ENCODE results near the gene SMCO3. TPM values are rescaled to one million over a fixed set of nuclear protein-coding genes. Genes with fewer than 3 reads are reported as not detected.

The SMCO3 gene
- total and polyA plus RNA-seq, 2 of the 13 experiments (the other 11 are each of a cell fraction or from before 2014, with no cell fraction given) = 0.29 to 0.42 TPM

GRCh38 chr12:14845350-14845750 is 31.4 kb upstream of the SMCO3 start (continued):
- TF ChIP-seq, protein P1, sequence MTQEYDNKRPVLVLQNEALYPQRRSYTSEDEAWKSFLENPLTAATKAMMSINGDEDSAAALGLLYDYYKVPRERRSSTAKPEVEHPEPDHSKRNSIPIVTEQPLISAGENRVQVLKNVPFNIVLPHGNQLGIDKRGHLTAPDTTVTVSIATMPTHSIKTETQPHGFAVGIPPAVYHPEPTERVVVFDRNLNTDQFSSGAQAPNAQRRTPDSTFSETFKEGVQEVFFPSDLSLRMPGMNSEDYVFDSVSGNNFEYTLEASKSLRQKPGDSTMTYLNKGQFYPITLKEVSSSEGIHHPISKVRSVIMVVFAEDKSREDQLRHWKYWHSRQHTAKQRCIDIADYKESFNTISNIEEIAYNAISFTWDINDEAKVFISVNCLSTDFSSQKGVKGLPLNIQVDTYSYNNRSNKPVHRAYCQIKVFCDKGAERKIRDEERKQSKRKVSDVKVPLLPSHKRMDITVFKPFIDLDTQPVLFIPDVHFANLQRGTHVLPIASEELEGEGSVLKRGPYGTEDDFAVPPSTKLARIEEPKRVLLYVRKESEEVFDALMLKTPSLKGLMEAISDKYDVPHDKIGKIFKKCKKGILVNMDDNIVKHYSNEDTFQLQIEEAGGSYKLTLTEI (CRISPR knock-in tag; conservative IDR thresholded peaks at IDR 0.05) = no peak
- TF ChIP-seq BCLAF1 (IDR thresholded peaks at IDR 0.05) (no peak), HNRNPK (IDR thresholded peaks at IDR 0.05; ENCODE audit: low read depth, low read length, poor library complexity, severe bottlenecking) (peak; percentile 65), TCF7 (IDR thresholded peaks at IDR 0.05; ENCODE audit: low read depth) (no peak), ZBTB10 (CRISPR knock-in tag; IDR thresholded peaks at IDR 0.05; ENCODE audit: borderline replicate concordance) (no peak), ZFP82 (CRISPR knock-in tag; IDR thresholded peaks at IDR 0.05; ENCODE audit: borderline replicate concordance) (no peak), ZFX (CRISPR knock-in tag; IDR thresholded peaks at IDR 0.05; ENCODE audit: low read depth) (no peak), ZSCAN31 (CRISPR knock-in tag; IDR thresholded peaks at IDR 0.05; ENCODE audit: low read depth) (no peak)
- TF ChIP-seq, protein P2, sequence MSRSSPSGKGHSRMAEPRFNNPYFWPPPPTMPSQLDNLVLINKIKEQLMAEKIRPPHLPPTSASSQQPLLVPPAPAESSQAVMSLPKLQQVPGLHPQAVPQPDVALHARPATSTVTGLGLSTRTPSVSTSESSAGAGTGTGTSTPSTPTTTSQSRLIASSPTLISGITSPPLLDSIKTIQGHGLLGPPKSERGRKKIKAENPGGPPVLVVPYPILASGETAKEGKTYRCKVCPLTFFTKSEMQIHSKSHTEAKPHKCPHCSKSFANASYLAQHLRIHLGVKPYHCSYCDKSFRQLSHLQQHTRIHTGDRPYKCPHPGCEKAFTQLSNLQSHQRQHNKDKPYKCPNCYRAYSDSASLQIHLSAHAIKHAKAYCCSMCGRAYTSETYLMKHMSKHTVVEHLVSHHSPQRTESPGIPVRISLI (CRISPR knock-in tag; IDR thresholded peaks at IDR 0.05; ENCODE audit: borderline replicate concordance) = no peak
- TF ChIP-seq, protein P3, sequence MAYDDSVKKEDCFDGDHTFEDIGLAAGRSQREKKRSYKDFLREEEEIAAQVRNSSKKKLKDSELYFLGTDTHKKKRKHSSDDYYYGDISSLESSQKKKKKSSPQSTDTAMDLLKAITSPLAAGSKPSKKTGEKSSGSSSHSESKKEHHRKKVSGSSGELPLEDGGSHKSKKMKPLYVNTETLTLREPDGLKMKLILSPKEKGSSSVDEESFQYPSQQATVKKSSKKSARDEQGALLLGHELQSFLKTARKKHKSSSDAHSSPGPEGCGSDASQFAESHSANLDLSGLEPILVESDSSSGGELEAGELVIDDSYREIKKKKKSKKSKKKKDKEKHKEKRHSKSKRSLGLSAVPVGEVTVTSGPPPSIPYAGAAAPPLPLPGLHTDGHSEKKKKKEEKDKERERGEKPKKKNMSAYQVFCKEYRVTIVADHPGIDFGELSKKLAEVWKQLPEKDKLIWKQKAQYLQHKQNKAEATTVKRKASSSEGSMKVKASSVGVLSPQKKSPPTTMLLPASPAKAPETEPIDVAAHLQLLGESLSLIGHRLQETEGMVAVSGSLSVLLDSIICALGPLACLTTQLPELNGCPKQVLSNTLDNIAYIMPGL (CRISPR knock-in tag; IDR thresholded peaks at IDR 0.05; ENCODE audit: borderline replicate concordance in 1 of 2, low read depth in 1 of 2) = no peak
- TF ChIP-seq, protein P4, sequence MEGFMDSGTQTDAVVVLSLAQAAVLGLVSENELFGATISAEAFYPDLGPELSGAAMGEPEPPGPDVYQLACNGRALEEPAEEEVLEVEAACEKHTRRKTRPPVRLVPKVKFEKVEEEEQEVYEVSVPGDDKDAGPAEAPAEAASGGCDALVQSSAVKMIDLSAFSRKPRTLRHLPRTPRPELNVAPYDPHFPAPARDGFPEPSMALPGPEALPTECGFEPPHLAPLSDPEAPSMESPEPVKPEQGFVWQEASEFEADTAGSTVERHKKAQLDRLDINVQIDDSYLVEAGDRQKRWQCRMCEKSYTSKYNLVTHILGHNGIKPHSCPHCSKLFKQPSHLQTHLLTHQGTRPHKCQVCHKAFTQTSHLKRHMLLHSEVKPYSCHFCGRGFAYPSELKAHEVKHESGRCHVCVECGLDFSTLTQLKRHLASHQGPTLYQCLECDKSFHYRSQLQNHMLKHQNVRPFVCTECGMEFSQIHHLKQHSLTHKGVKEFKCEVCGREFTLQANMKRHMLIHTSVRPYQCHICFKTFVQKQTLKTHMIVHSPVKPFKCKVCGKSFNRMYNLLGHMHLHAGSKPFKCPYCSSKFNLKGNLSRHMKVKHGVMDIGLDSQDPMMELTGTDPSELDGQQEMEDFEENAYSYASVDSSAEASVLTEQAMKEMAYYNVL (CRISPR knock-in tag; IDR thresholded peaks at IDR 0.05; ENCODE audit: borderline replicate concordance) = 0 out of 2 replicates have a peak, but pooled peaks have one; percentile 28
- TF ChIP-seq, protein P5, sequence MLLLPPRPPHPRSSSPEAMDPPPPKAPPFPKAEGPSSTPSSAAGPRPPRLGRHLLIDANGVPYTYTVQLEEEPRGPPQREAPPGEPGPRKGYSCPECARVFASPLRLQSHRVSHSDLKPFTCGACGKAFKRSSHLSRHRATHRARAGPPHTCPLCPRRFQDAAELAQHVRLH (CRISPR knock-in tag; IDR thresholded peaks at IDR 0.05; ENCODE audit: borderline replicate concordance, low read depth) = no peak
